Non-pigmented ciliary epithelial cell (primary cell): Measurements from ENCODE around the gene LIN37.
A peak's percentile ranks its signal among the peaks of the same experiment; 100 is the strongest.

Experiments
- DNase-seq: peaks from one replicate; pipeline ENCODE4 v3.0.0-alpha.2; 2010; ENCODE audit warnings: low read depth

The LIN37 gene, protein sequence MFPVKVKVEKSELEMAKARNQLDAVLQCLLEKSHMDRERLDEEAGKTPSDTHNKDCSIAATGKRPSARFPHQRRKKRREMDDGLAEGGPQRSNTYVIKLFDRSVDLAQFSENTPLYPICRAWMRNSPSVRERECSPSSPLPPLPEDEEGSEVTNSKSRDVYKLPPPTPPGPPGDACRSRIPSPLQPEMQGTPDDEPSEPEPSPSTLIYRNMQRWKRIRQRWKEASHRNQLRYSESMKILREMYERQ

DNA sequence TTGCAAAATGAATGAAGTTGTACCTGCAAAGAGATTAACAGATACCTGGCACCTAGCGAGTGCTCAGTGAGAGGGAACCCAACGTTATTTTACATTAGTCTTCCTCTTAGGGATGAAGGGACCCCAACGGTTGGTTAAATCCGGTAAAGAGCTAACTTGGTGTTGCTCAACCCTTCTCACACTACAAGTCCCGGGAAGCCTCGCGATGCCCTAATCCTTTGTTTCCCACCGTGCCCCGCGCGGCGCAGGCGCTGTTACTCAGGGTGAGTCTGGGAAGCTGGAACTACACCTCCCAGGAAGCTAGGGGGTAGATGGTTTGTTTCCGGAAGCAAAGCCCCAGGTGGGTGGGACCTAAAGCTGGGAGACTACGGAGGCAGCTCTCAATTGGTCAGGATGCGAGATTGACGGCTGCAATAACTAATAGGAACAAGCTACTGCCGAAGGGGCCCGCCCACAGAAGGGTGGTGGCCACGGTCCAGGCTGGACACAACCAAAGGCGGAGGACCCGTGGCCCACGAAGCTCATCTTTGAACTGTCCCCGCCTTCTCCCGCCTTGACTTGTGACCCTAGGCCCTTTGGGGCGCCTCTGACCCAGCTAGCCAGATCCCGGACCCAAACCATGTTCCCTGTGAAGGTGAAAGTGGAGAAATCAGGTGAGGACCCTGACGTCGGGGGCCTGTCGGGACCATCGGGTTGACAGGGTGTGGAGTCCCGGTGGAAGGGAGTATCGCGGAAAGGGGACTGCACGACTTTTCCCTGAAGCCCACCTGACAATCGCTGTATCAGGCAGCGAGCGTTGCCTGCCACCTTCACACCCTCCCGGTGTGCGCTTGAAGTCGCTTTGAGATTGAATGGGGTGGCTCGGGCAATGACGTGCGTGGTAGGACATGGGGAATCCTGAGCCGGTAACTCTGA lies at the start of gene LIN37:
TSS of gene LIN37 (plus strand) at position 471 of the 915 bp plus-strand sequence. CDS start at position 620, 149 bp downstream.
- DNase-seq, result peak; percentile 99

DNA sequence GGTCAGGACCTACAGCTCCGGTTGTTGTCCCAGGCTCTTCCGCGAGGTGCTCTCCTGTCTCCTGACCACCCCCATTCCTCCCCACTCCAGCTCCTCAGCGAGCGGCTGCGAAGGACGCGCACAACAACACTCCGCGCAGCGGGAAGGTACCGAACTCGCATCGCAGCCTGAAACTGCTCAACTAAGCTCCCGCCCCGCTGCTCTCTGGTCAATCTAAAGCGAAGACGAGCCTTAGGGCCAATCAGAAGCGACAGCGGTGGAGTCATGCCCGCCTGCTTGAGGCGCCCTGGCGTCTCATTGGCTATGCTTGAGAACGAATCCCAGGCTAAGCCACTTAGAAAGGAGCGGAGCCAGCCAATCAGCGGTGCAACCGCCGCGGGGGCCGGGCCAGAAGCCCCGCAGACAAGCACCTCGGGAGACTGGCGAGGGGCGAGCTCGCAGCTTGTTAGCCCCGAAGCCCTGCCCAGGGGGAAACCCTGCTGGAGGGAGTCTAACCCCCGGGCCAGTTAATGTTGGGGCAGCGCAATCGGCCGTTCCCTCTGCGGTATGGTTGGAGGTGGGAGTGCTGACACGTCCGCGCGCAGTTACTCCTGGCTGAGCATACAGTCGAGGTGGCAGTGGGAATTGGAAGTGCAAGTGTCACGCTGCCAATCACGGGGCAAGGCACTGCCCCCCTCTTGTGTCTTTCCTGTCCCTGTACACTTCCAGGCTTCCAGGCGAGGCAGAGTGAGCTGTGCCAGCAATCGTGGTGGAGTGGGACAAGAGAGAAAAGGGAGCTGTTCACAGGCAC lies 46.0 kb upstream of the LIN37 start:
- DNase-seq, result peak; percentile 93

DNA sequence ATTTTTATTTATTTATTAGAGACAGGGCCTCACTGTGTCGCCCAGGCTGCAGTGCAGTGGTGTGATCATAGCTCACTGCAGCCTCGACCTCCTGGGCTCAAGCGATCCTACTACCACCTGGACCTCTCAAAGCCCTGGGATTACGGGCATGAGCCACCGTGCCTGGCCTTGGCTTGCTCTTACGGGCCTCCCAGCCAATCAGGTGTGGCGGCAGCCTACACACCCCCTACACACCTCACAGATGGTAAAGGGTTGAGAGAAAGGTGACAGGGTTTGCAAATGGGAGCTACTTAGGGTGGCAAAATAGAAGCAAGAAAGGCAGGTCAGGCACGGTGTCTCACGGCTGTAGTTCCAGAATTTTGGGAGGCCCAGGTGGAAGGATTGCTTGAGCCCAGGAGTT lies 45.0 kb upstream of the LIN37 start:
- DNase-seq, result no peak

DNA sequence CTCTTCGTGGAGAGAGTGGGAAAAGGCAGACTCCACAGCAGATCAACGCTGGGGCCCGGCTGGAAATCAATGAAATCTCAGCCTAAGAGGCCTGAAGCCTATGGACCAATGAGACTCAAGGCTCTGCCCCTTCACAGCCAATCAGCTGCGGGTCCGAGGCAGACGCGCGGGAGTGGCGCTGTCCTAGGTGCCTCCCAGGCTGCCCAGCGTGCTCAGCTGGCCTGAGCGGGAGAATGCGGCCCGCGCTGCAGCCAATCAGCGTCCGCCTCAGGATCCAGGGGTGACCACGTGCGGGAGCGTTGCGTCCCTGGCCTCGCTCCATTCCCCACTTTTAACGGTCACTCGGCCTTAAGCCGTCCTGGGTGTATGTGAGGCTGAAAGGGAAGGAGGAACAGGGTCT lies 44.2 kb upstream of the LIN37 start, which contains the start of gene ZBTB32:
TSS of gene ZBTB32 (plus strand) at position 341 of the 400 bp plus-strand sequence. CDS start 10,069 bp downstream, outside the sequence.
- DNase-seq, result no peak

DNA sequence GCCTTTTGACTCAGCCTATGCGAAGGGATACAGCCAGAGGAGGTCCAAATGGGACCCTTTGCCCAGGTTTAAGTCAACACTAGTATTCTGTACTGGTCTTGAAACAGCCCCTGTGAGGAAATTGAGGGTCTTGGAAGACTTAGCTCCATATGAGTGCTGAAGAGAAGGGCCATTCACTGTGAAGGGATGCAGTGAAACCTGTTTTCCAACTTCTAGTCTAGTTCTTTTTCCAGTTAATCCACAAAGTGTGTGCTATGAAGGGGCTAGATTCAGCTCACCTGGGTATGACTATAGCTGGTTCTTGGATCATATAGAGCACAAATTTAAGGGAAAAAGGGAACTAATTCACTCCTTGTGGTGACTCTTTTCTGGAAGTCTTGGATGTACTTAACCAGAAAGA lies 40.0 kb upstream of the LIN37 start:
- DNase-seq, result no peak

DNA sequence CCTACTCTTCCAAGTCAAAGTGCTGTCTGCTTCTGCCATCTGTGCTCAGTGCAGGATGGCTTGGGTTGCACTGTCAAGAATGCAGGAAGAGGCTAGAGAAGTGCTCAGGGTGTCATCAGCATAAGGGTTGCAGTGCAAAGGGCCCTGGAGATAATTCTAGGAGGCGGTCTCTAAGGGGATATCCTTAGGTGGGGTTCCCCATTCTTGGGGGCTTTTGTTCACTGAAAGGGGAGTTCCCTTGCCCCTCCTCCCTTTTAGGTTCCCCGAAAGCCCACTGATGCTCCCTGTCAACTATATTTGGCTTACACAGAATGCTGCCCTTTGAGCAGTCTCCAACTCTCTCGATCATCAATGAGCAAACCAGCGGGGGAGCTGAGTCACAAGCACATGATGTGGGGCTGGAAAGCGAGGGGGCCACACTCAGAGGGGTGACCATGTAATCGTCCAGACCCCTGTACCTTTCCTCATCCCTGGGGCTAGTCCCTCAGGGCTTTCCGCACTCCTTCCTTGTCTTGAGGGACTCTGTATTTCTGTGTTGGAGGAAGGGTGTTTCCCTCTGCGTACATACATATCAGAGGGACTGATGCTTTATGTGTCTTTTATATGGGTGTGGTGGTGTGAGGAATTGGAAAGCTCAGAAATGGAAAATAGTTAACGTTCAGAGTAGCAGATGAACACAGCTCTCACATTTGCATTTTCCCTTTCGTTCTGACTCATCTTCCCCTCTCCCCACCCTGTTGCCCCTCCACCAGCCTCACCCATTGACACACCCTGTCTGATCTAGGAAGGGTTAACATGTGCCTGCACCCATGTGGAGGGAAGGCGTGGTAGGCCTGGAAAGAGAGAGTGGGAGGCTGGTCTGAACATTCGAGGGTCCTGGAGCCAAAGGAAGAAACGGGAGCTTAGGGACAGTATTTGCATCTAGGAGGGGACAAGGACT lies 37.3 kb upstream of the LIN37 start:
- no peak for DNase-seq

DNA sequence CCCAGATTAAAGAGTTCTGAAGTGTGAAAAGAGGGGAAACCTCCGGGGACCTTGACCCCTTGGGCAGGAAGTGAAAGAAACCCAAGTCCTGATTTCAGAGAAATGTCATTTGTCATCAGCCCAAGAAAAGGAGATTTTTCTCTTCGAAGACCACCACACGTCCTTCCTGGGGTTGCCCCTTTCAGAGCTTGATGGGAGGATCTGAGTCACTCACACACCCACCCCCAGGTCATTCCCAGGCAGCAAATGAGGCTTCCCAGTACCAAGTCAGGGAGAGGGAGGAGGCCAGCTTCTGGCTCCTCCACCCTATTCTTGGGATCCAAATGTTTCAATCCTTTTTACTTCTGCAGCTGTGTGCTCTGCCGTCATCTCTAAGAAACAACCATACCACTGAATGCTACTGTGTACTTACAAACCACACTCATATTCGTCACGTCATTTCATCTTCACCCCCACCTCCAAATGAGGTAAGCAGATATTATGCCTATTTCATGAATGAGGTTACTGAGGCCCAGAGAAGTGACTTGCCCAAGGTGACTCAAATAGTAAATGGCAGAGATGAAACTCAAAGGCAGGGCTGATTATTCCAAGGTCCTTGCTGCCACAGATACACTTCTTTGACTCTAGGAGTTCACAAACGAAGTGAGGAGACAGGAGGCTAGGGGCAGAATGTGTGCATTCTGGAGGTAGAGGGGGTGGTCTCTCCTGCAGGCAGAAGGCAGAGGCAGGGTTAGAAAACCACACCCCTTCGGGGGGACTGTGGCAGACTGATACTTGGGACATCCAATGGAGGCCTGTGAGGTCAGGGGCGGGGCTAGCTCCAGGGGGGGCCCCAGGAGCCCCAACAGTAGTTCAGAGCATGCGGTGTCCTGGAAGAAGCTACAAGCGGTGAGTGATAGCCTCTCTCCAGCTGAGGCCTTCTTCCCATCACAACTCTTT lies 35.5 kb upstream of the LIN37 start:
- no peak for DNase-seq

DNA sequence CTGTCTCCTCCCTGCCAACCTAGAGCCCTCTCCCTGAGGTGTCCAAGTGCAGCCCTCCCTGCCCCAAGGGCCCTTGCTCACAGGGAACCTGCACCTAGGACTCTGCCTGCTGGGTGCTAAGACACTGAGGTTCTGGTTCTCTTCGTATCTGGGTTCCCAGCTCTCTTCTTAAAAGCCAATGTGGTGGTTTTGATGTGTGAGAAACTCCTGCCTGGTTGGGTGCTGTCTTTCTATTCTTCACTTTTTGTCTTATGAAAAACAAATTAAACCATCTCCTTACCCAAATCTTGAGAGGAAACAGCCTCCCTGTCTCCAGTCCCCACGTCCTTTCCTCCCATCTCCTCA lies 34.9 kb upstream of the LIN37 start:
- DNase-seq, result no peak

DNA sequence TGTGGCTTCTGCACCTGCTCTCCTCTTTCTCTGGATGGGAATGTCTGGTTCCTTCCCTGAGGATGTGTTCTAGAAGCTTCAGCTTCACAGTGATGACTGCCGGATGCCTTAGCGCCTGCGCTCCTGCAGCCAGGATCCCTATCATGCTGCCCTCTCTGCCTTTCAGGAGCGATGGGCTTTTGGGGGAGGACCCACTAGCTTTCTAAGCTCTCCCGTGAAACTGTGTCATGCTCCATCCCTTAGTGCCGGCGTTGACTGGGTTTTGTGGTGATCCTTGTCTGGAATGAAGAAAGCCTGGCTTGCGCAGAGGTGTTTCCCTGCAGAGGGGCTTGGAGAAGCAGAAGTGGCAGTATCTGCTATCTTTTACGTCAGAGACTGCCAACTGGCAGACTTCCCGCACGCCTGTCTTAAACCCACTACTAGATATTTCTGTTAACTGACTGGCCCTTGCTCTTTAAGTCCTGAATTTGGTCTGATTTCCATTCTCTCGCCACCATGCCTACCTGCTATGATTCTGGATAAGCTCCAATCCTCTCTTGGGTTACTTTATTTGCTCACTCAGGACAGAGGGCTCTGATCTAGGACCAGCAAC lies 34.4 kb upstream of the LIN37 start:
- DNase-seq, result no peak

DNA sequence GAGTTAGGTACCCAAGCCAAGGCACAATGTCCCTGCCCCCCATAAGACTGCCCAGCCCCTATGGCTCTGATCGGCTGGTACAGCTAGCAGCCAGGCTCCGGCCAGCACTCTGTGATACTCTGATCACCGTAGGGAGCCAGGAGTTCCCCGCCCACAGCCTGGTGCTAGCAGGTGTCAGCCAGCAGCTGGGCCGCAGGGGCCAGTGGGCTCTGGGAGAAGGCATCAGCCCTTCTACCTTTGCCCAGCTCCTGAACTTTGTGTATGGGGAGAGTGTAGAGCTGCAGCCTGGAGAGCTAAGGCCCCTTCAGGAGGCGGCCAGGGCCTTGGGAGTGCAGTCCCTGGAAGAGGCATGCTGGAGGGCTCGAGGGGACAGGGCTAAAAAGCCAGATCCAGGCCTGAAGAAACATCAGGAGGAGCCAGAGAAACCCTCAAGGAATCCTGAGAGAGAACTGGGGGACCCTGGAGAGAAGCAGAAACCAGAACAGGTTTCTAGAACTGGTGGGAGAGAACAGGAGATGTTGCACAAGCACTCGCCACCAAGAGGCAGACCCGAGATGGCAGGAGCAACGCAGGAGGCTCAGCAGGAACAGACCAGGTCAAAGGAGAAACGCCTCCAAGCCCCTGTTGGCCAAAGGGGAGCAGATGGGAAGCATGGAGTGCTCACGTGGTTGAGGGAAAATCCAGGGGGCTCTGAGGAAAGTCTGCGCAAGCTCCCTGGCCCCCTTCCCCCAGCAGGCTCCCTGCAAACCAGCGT lies 33.6 kb upstream of the LIN37 start:
- no peak for DNase-seq

DNA sequence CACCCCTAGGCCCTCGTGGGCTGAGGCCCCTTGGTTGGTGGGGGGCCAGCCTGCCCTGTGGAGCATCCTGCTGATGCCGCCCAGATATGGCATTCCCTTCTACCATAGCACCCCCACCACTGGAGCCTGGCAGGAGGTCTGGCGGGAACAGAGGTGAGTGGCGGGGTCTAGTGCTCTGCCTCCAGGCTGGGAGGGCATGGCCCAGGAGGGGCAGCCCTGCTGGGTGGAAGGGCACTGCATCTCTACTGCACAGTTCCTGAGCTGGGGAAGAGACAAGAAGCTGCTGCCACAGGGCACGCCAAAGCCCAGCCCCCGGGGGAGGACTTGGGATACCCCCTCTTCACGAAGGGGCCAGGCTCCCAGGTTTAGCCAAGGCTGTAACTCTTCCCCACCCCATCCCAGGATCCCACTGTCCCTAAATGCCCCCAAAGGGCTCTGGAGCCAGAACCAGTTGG lies 33.0 kb upstream of the LIN37 start:
- no peak for DNase-seq

DNA sequence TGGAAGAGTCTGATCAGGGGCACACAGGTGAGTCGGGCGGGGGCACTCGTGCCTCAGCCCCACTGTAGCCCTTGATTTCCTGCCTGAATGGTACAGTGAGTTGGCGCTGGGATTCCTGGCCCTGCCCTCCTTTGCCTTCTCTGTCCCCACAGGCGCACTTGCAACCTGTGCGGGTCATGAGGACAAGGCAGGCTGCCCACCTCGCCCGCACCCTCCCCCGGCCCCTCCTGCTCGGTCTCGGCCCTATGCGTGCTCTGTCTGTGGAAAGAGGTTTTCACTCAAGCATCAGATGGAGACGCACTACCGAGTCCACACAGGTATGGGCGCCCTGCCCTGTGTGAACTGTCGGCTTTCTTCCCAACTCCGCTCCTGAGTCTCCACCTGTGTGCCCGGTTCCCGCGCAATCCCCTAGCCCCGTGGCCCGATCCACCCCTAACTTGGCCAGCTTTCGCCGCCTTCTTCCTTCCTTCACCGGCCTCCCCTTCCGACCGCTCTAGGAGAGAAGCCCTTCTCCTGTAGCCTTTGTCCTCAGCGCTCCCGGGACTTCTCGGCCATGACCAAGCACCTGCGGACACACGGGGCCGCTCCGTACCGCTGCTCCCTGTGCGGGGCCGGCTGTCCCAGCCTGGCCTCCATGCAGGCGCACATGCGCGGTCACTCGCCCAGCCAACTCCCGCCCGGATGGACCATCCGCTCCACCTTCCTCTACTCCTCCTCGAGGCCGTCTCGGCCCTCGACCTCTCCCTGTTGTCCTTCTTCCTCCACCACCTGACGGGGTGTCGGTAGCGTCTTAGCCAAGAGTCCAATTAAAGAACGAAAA lies 32.2 kb upstream of the LIN37 start:
- DNase-seq, result no peak

DNA sequence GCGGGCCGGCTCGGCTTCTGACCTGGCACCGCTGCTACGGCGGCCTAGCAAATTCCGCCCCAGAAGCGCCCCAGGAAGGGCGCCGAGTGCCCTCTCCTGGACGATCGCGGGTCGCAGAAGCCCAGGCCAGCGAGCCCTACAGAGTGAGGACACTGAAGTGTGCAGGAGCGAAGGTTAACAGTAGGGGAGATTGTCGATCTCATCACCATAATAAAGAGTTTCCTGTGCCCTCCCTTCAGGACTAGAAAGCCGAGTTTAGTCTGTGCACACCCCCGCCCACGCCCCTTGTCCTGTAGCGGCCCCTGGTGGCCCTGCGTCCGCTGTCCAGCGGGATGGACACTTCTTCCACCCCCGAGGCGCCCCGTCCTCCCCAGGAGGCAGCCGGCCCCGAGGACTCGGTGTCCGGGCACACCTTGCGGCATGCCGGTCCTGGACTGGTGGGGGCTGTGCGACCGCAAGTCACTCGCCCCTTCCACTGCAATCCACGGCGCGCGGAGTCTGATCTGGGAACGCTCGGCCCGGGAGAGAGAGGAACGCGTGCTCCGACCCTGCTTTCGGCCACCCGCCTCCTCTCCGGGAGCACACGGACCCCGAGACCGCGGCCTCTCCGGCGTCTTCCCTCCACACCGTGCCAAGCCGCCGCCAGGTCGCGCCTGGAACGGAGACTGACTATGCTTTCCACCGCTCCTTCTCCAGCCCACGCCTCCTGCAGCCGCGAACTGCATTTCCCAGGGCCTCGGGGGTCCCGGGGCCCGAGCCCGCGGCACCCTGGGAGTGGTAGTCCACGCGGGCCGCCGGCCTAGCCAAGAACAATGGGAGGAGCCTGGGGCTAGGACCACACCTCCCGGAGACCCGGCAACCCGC lies 31.3 kb upstream of the LIN37 start:
- DNase-seq, result peak; percentile 69

DNA sequence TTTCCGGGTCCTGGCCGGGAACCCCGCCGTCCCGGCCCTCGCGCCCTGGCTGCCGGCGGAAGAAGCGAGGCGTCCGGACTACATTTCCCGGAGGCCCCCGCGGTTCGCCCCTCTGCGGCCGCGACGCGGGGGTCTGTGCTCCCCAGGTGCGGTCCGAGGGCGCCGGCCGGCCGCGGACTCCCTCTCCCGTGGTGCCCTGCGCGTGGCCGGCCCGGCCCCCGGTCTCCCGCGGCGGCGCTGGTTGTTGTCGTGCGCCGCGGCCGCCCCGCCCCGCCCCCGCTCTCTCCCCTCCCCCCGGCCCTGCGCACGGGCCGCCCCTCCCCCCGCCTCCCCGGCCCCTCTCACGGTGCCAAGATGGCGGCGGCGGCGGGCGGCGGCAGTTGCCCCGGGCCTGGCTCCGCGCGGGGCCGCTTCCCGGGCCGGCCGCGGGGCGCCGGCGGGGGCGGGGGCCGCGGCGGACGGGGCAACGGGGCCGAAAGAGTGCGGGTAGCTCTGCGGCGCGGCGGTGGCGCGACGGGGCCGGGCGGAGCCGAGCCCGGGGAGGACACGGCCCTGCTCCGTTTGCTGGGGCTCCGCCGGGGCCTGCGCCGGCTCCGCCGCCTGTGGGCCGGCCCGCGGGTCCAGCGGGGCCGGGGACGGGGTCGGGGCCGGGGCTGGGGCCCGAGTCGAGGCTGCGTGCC lies 30.6 kb upstream of the LIN37 start, which contains the start of gene KMT2B:
TSS of gene KMT2B (plus strand) at position 339 of the 680 bp plus-strand sequence. CDS start at position 355, 16 bp downstream.
- DNase-seq, result no peak

DNA sequence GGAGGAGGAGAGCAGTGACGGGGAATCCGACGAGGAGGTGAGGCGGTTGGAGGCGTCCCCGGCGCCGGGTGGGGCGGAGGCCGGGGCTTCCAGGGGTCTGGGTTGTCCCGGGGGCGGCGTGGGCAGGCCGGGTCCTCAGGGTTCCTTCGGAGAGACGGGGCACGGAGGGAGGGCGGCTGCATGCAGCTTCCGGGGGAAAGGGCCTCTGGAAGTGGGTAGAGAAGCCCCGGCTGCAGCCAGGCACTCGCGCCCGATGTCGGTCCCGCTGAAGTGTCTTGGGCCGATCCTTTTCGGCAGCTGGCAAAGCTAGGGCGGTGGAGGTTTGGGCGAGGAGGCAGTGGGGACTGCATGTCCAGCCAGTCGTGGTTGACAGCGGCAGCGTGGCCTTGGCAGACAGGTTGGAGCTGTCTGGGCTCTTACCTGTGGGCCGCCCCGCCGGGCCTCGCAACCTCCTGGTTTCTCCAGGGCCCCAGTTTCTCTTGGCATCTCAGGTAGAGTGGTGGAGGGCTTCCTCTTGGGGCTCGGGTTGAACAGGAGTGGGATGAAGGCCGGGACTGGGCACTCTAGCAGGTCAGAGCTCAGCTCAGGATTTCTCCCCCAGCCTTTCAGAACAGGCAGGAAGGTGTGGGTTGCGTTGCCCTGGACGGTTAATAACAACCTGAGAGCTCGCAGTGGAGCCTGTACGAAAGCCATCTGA lies 29.9 kb upstream of the LIN37 start:
- no peak for DNase-seq
